Measurements from ENCODE around the gene ZNF165.

DNA sequence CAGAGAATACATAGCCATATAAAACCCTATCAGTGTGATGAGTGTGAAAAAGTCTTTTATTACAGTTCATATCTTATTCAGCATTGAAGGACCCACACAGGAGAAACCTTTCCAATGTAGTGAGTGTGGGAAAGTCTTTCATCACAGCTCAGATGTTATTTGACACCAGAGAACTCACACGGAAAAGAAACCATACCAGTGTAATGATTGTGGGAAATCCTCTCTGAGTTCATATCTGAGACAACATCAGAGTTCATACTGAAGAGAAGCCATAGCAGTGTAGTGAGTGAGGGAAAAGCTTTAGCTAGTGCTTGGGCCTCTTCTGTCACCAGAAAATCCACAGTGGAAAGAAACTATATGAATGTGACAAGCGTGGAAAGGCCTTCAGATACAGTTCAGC is 35.4 kb downstream of the ZNF165 start:
- TF ChIP-seq, protein P1, sequence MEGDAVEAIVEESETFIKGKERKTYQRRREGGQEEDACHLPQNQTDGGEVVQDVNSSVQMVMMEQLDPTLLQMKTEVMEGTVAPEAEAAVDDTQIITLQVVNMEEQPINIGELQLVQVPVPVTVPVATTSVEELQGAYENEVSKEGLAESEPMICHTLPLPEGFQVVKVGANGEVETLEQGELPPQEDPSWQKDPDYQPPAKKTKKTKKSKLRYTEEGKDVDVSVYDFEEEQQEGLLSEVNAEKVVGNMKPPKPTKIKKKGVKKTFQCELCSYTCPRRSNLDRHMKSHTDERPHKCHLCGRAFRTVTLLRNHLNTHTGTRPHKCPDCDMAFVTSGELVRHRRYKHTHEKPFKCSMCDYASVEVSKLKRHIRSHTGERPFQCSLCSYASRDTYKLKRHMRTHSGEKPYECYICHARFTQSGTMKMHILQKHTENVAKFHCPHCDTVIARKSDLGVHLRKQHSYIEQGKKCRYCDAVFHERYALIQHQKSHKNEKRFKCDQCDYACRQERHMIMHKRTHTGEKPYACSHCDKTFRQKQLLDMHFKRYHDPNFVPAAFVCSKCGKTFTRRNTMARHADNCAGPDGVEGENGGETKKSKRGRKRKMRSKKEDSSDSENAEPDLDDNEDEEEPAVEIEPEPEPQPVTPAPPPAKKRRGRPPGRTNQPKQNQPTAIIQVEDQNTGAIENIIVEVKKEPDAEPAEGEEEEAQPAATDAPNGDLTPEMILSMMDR (IDR thresholded peaks at IDR 0.05), result no peak
- TF ChIP-seq POLR2A (IDR thresholded peaks at IDR 0.05) (no peak), EP300 (IDR thresholded peaks at IDR 0.05) (no peak)

Data from sigmoid colon (tissue), 4 donors.